ENCODE data around the gene CASQ2. TPM values are rescaled to one million over a fixed set of nuclear protein-coding genes. Genes with fewer than 3 reads are reported as not detected.

CASQ2 gene
- total RNA-seq, 4 donors from 2014 or later: 1.9 to 10.9 (median 2.3) TPM

GRCh38 chr1:115666702-115667101 is 101.8 kb downstream of the CASQ2 start:
- TF ChIP-seq, protein P1, sequence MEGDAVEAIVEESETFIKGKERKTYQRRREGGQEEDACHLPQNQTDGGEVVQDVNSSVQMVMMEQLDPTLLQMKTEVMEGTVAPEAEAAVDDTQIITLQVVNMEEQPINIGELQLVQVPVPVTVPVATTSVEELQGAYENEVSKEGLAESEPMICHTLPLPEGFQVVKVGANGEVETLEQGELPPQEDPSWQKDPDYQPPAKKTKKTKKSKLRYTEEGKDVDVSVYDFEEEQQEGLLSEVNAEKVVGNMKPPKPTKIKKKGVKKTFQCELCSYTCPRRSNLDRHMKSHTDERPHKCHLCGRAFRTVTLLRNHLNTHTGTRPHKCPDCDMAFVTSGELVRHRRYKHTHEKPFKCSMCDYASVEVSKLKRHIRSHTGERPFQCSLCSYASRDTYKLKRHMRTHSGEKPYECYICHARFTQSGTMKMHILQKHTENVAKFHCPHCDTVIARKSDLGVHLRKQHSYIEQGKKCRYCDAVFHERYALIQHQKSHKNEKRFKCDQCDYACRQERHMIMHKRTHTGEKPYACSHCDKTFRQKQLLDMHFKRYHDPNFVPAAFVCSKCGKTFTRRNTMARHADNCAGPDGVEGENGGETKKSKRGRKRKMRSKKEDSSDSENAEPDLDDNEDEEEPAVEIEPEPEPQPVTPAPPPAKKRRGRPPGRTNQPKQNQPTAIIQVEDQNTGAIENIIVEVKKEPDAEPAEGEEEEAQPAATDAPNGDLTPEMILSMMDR (IDR thresholded peaks at IDR 0.05): no peak
- ATAC-seq (ENCODE audit: low FRiP score): no peak
- no peak for DNase-seq (ENCODE audit: low spot score)

- DNase-seq (ENCODE audit: low spot score) (no peak), ATAC-seq (ENCODE audit: low FRiP score) (no peak)
- TF ChIP-seq, protein P1 (IDR thresholded peaks at IDR 0.05): no peak
These were observed 102.3 kb downstream of the CASQ2 start for GRCh38 chr1:115666206-115666605.

DNA sequence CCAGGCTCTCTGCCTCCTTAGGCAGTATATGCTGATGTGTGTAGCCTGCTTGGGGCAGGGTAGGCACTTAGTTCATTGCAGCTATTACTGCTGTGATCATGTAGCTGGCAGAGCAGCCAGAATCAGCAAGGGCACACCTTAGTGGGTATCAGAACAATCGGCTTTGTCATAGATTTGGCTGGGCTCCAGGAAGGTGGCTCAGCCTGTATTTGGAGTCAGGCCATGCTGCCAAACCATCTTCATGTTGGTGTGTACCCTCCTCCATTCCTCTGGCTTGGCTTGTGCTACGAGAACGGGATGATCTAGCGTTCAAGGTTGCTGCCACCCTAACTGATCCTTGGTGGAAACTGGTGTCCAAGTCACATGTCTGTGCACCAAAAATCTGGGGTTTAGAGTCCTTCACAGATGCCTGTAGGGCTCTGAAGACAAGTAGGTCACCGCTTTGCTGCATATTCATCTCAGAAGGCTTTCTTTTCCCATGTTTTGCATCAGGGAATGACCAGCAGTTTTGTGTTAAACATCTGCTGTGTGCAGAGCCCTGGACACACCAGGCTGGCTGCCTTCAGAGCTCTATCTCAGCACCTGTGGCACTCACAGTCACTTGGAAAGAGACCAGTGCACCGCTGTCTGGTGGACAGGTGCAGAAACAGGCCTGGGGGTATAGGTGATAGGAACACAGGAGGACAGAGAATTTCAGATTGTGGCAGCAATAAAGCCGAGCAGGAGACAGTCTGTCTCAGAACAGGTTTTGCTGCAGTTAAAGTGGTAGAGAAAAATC is 103.0 kb downstream of the CASQ2 start:
- DNase-seq (ENCODE audit: low spot score) (no peak), ATAC-seq (ENCODE audit: low FRiP score) (no peak)
- TF ChIP-seq, protein P1 (IDR thresholded peaks at IDR 0.05): no peak

GRCh38 chr1:115661157-115661556 is 107.4 kb downstream of the CASQ2 start:
- TF ChIP-seq, protein P1 (IDR thresholded peaks at IDR 0.05): no peak
- ATAC-seq (ENCODE audit: low FRiP score) (no peak), DNase-seq (ENCODE audit: low spot score) (no peak)

- DNase-seq (ENCODE audit: low spot score) (no peak), ATAC-seq (ENCODE audit: low FRiP score) (no peak)
- TF ChIP-seq, protein P1 (IDR thresholded peaks at IDR 0.05): no peak
These were observed 108.4 kb downstream of the CASQ2 start for GRCh38 chr1:115660151-115660550.

DNA sequence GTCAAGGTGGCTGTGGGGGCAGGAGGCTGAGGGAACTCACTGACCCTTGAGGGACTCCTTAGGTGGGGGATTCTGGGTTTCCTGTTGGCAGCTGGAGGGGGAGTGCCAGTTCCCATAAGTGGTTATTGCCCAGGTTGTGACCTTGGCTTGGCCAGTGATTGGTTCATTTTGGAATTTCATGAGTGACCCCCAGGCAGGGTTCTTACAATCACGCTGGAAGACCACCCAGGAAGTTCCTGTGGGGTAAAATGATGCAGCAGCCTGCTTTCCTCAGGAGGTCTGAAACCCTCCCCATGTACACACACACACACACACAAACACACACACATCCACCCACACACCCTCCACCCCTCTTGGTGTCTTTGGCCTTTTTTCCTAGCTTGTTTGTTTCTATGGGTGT is 109.9 kb downstream of the CASQ2 start:
- no peak for ATAC-seq (ENCODE audit: low FRiP score)
- TF ChIP-seq, protein P1 (IDR thresholded peaks at IDR 0.05): no peak
- no peak for DNase-seq (ENCODE audit: low spot score)

GRCh38 chr1:115656461-115657077 is 111.9 kb downstream of the CASQ2 start:
- DNase-seq (ENCODE audit: low spot score): no peak
- no peak for ATAC-seq (ENCODE audit: low FRiP score)
- TF ChIP-seq, protein P1 (IDR thresholded peaks at IDR 0.05): no peak

Data from omental fat pad (tissue), 4 donors.